ENCODE data around the gene CSPG4.
"Not testable (repeated sequence)": the region's sequence is repeated elsewhere in the genome, so short reads cannot be mapped to it uniquely, and the experiment has no call there.

Gene CSPG4

GRCh38 chr15:75723171-75723846 lies 10.7 kb upstream of the CSPG4 start:
- no peak for TF ChIP-seq CTCF (IDR thresholded peaks at IDR 0.05; ENCODE audit: low read depth, low read length, missing control alignments)
- no peak for DNase-seq (ENCODE audit: extremely low read depth, low read depth)
- no peak overlapping the region for H3K4me3 ChIP-seq (replicated peaks; ENCODE audit: low read depth, low read length)

GRCh38 chr15:75721923-75722870 lies 9.5 kb upstream of the CSPG4 start:
- TF ChIP-seq CTCF (IDR thresholded peaks at IDR 0.05; ENCODE audit: low read depth, low read length, missing control alignments), result no peak
- H3K4me3 ChIP-seq (replicated peaks; ENCODE audit: low read depth, low read length), result no peak overlapping the region
- DNase-seq (ENCODE audit: extremely low read depth, low read depth), result no peak

GRCh38 chr15:75721480-75721922 lies 8.9 kb upstream of the CSPG4 start:
- no peak for DNase-seq (ENCODE audit: extremely low read depth, low read depth)
- H3K4me3 ChIP-seq (replicated peaks; ENCODE audit: low read depth, low read length), result no peak overlapping the region
- TF ChIP-seq CTCF (IDR thresholded peaks at IDR 0.05; ENCODE audit: low read depth, low read length, missing control alignments), result no peak

- TF ChIP-seq CTCF (IDR thresholded peaks at IDR 0.05; ENCODE audit: low read depth, low read length, missing control alignments), result peak; percentile 21
- no peak for DNase-seq (ENCODE audit: extremely low read depth, low read depth)
- no peak overlapping the region for H3K4me3 ChIP-seq (replicated peaks; ENCODE audit: low read depth, low read length)
Measured at GRCh38 chr15:75720787-75721479, 8.3 kb upstream of the CSPG4 start.

- no peak overlapping the region for H3K4me3 ChIP-seq (replicated peaks; ENCODE audit: low read depth, low read length)
- no peak for DNase-seq (ENCODE audit: extremely low read depth, low read depth)
- TF ChIP-seq CTCF (IDR thresholded peaks at IDR 0.05; ENCODE audit: low read depth, low read length, missing control alignments), result no peak
Measured at GRCh38 chr15:75720297-75720696, 7.6 kb upstream of the CSPG4 start.

GRCh38 chr15:75718328-75718727 lies 5.7 kb upstream of the CSPG4 start:
- DNase-seq (ENCODE audit: extremely low read depth, low read depth), result no peak
- H3K4me3 ChIP-seq (replicated peaks; ENCODE audit: low read depth, low read length), result no peak overlapping the region
- TF ChIP-seq CTCF (IDR thresholded peaks at IDR 0.05; ENCODE audit: low read depth, low read length, missing control alignments), result no peak

- H3K4me3 ChIP-seq (replicated peaks; ENCODE audit: low read depth, low read length); DNase-seq (ENCODE audit: extremely low read depth, low read depth): not testable (repeated sequence)
Measured at GRCh38 chr15:75717001-75717400, 4.4 kb upstream of the CSPG4 start.

- H3K4me3 ChIP-seq (replicated peaks; ENCODE audit: low read depth, low read length); DNase-seq (ENCODE audit: extremely low read depth, low read depth): not testable (repeated sequence)
Measured at GRCh38 chr15:75716249-75716950, 3.8 kb upstream of the CSPG4 start.

GRCh38 chr15:75715312-75715832 lies 2.7 kb upstream of the CSPG4 start:
- not testable (repeated sequence) for H3K4me3 ChIP-seq (replicated peaks; ENCODE audit: low read depth, low read length); DNase-seq (ENCODE audit: extremely low read depth, low read depth)
